OCI-M2 (cell line): ENCODE measurements around the gene PPP1R13L.

ENCODE experiments used
- DNase-seq: peaks from one replicate; lab custom pipeline; 2025; ENCODE audit not compliant: unreplicated experiment; lab: John Stamatoyannopoulos, UW

The PPP1R13L gene, protein sequence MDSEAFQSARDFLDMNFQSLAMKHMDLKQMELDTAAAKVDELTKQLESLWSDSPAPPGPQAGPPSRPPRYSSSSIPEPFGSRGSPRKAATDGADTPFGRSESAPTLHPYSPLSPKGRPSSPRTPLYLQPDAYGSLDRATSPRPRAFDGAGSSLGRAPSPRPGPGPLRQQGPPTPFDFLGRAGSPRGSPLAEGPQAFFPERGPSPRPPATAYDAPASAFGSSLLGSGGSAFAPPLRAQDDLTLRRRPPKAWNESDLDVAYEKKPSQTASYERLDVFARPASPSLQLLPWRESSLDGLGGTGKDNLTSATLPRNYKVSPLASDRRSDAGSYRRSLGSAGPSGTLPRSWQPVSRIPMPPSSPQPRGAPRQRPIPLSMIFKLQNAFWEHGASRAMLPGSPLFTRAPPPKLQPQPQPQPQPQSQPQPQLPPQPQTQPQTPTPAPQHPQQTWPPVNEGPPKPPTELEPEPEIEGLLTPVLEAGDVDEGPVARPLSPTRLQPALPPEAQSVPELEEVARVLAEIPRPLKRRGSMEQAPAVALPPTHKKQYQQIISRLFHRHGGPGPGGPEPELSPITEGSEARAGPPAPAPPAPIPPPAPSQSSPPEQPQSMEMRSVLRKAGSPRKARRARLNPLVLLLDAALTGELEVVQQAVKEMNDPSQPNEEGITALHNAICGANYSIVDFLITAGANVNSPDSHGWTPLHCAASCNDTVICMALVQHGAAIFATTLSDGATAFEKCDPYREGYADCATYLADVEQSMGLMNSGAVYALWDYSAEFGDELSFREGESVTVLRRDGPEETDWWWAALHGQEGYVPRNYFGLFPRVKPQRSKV

DNA sequence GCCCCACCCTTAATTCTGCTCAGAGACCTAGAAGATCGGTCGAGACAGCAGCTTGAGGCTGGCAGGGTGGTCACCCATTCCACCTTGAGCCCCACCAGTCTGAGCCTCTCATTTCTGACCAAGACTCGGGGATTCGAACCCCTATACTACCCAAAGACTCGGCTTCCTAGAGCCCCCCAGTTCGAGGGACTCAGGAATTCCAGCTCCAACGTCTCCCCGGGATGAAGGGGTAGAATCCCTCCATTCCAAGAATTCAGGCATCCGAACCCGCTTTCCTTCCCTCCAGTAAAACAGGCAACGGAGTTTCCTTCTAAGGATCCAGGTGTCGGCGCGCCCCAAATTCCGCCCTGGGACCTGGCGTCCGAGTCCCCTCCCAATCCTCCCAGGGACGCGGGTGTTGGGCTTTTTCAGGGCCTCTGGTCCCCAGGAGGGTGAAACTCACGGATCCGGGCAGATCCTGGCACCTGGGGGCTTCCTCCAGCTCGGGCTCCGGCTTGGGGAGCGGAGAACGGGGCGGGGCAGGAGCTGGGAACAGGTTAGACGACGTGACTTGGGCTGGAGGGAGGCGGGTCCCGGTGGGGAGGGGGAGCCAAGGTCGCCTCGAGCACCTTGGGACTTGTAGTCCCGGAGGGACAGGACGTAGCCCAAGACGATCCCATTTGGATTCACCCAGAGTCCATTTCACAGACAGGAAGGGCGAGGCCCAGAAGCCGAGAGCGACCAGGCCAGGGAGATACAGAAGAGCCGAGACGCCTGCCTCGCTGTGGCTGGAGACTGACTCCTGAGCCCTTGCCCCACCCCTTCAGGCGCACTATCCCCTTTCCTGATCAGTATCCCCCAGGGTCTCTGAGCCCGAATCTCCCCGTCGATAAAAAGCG is at the start of gene PPP1R13L:
TSS of gene PPP1R13L (minus strand) at position 513 of the 878 bp plus-strand sequence. CDS start 6,751 bp downstream, outside the sequence.
- no peak for DNase-seq

- no peak for DNase-seq
Measured at GRCh38 chr19:45451850-45452387, 47.0 kb upstream of the PPP1R13L start.

DNA sequence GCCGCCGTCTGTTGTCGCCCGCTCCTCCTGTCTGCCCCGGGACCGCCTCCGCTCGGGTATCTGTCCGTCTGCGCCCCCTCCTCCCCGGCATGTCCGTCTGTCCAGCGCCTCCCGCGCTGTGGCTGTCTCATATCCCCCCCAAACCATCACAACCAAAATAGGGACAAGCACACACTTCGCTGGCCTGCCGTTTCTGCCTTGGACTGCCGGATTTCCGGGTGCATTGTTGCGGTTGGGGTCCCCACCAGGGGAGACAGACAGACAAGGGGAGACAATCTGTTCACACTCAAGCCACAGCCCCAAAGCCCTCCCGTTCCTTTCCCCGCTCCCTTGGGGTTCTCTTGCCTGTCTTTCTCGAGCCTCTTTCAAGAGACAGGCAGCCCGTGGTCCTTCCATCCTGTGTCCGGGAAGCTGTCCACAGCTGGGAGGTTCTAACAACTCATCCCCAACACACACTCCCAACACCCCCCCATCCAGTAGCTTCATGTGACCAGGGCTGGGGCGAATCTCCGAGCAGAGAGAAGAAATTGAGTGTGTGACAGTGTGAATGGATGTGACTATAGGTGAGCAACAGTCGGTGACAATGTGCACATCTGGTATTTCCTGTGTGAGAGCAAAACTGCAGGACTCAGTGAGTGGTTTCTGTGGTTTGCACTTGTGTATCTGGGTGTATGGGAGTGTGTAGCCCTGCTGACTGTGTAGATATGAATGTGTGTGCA is 46.4 kb upstream of the PPP1R13L start:
- DNase-seq: no peak

- no peak for DNase-seq
Measured at GRCh38 chr19:45450012-45450333, 45.1 kb upstream of the PPP1R13L start.

- no peak for DNase-seq
Measured at GRCh38 chr19:45448887-45449299, 44.0 kb upstream of the PPP1R13L start.

DNA sequence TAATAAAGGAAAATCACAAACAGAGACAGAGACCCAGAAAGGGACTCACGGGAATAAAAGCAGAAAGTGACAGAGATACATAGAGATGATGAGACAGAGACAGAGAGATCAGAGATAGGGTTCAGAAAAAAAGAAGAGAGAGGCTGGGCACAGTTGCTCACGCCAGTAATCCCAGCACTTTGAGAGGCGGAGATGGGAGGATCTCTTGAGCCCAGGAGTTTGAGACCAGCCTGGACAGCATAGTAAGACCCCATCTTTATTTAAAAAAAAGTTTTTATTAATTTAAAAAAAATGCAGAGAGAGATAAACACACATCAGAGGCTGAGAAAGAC is 43.5 kb upstream of the PPP1R13L start:
- no peak for DNase-seq

- DNase-seq: no peak
Measured at GRCh38 chr19:45446944-45447343, 42.1 kb upstream of the PPP1R13L start.

DNA sequence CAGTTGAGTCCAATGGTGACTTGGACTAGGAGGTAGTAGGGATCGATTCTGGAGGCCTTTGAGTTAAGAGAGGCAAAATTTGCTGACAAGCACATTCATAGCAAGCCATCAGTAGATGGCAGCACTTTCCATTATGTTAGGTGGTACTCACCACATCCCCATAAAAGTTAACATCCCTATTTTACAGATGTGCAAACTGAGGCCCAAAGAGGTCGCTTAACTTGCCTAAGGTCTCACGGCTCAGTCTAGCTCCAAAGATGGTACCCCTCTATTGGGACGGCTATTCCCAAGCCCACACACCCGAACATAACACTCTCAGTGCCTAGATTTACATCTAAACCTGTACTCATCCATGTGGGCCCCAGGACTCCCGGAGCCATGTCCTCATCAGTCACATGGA is 41.4 kb upstream of the PPP1R13L start:
- no peak for DNase-seq

DNA sequence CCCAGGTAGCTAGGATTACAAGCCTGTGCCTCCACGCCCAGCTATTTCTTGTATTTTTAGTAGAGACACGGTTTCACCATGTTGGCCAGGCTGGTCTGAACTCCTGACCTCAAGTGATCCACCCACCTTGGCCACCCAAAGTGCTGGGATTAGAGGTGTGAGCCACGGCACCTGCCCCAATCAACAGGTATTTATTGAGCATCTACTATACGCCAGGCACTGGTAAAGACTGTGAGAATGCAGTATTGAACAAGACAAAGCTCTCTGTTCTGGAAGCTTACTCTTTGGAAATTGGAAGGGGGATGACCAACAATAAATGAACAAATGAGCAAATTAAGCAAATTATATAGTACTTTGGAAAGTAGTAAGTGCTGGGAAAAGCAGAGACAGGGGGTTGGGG is 40.3 kb upstream of the PPP1R13L start:
- DNase-seq: no peak

DNA sequence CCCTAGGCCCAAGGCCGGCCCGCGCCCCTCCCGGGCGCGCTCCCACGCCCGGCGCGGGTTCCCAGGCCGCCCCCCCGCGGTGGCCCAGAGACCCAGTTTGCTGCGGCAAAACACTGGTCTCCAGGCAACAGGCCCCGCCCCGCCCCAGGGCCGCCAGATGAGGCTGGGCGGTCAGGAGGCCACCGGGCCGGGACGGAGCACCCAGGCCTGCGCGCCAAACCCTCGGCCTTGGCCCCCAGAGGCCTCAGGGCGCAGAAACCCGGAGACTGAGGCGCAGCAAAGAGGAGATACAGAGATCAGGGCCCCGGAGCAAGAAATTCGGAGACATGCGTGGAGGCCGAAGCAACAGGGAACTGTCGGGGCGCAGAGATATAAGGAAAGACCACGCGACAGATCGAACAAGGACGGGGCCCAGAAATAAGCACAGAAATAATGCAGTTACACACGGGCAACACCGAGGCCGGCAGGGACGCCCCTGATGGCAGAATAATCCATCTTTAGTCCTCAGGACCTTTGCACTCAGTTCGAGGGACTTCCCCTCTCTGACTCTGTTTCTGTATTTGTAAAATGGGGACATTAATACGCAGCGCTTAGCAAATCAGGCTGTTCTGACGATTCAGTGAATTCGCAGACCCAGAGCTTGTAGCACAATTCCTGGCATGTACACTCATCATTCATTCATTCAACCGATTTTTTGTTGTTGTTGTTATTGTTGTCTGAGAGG is 39.6 kb upstream of the PPP1R13L start:
- DNase-seq: no peak

DNA sequence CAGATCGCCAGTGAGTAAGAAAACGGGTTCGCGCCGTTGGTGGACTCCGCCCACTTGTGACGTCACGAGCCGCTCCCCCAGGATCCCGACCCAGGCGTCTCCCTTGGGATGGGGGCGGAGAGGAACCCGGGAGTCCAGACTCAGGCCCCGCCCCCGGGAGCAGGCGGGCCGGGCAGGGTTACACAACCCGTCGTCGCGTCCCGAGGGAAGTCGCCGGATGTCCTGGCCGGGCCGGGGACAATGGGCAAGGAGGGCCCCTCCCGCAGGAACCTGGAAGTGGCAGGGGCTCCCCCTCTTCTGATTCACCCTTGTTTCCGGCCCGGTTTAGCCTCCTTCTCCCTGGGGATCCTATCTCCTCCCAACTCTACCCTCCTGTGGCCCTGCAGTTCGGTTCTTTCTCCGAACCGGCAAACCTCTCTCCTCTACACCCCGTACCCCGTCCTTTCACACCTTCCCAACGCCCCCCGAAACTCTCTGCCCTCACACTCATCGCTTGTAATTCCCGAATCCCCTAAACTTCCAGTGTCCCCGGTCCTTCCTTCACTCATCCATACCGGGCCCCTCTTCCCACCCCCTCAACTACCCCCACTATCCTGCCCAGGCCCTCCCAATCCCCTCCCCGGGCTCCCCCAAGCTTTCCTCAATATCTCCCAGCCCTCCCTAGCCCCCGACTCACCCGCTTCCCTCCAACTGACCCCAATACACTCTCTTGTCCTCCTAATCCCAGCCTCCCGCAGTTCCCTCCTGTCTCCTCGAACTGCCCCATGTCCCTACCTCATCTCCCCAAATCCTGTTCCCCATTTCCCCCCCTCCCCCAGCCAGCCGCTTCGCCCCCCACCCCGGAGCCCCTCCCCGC is 38.8 kb upstream of the PPP1R13L start:
- no peak for DNase-seq

GRCh38 chr19:45442778-45443461 is 38.1 kb upstream of the PPP1R13L start:
- peak; percentile 40 for DNase-seq

- DNase-seq: no peak
Measured at GRCh38 chr19:45442408-45442777, 37.5 kb upstream of the PPP1R13L start.

DNA sequence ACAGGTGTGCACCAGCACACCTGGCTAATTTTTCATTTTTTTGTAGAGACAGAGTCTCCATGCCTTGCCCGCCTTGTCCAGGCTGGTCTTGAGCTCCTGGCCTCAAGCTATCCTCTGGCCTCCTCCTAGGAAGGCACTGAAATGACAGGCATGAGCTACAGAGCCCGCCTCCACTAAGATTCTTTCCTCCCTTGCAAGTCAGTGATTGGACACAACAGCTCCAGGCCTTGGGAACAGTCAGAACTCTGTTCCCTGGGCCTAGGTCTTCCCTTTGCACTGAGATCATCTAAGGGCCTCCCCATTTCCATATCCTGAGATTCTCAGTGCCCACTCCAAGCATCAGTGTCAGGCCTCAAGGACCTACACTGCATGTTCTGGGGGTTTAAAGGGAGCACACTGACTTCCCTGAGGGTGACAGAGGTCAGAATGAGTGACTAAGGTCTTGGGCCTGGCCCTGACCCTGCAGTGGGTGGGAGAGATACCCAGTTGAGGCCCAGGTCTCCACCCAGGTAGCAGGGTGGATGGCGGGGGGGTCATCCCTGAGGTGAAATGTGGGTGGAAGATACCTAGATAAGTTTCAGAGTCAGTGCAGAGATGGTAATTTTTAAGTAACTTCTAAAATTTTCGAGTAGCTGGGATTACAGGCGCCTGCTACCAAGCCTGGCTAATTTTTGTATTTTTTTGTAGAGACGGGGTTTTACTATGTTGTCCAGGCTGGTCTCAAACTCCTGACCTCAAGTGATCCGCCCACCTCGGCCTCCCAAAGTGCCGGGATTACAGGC is 36.2 kb upstream of the PPP1R13L start:
- DNase-seq: no peak

- no peak for DNase-seq
Measured at GRCh38 chr19:45440259-45440638, 35.4 kb upstream of the PPP1R13L start.

GRCh38 chr19:45439569-45440258 is 34.8 kb upstream of the PPP1R13L start:
- DNase-seq: peak; percentile 62

GRCh38 chr19:45439190-45439568 is 34.3 kb upstream of the PPP1R13L start:
- no peak for DNase-seq
